Natural killer cell (primary cell): ENCODE data around the gene OR8D1. TPM values are rescaled to one million over a fixed set of nuclear protein-coding genes. Genes with fewer than 3 reads are reported as not detected.

Experiments used
- ATAC-seq, 3 donors: fragments of 150-1000 bp in 2 of 3; fragments of 200-7000 bp in 1 of 3; cut with Tn5 transposase; 1 replicate in 1 of 3; 2 replicates in 2 of 3; pipeline ENCODE4 v1.10.0; 2021; ENCODE audit warnings: mild to moderate bottlenecking in 2 of 3, moderate library complexity in 2 of 3
- DNase-seq, 2 donors: peaks; one replicate each; pipeline versions ENCODE4 v3.0.0 to v3.0.0-alpha.2; 2013 to 2021; ENCODE audit warnings: mixed read lengths in 1 of 2
- H3K27ac ChIP-seq: one replicate; pipeline ENCODE4 v1.5.1; 2013; ENCODE audit warnings: mild to moderate bottlenecking, low read length
- H3K27me3 ChIP-seq: one replicate; pipeline ENCODE4 v1.6.1; 2013; ENCODE audit warnings: low read length; ENCODE audit not compliant: control insufficient read depth, insufficient read depth
- H3K36me3 ChIP-seq: one replicate; pipeline ENCODE4 v1.6.1; 2013; ENCODE audit warnings: low read length; ENCODE audit not compliant: control insufficient read depth, insufficient read depth
- H3K4me1 ChIP-seq: one replicate; pipeline ENCODE4 v1.6.1; 2013; ENCODE audit warnings: low read length; ENCODE audit not compliant: control insufficient read depth, insufficient read depth
- H3K4me3 ChIP-seq: one replicate; pipeline ENCODE4 v1.5.1; 2013; ENCODE audit warnings: low read length
- H3K9me3 ChIP-seq: one replicate; pipeline ENCODE4 v1.6.1; 2013; ENCODE audit warnings: low read length; ENCODE audit not compliant: control insufficient read depth, insufficient read depth
- H3K27ac Mint-ChIP-seq, 2 donors: one replicate each; pipeline ENCODE4 v1.8.0; 2022; ENCODE audit warnings: mild to moderate bottlenecking in 2 of 2, mixed read lengths in 2 of 2, moderate library complexity in 1 of 2
- H3K27me3 Mint-ChIP-seq, 2 donors: one replicate each; pipeline ENCODE4 v1.8.0; 2022; ENCODE audit warnings: low read depth in 2 of 2, mixed read lengths in 2 of 2
- H3K36me3 Mint-ChIP-seq: one replicate; pipeline ENCODE4 v1.8.0; 2022; ENCODE audit warnings: mixed read lengths
- H3K4me1 Mint-ChIP-seq, 2 donors: one replicate each; pipeline ENCODE4 v1.8.0; 2022; ENCODE audit warnings: mixed read lengths in 2 of 2
- H3K4me3 Mint-ChIP-seq: one replicate; pipeline ENCODE4 v1.8.0; 2022; ENCODE audit warnings: mild to moderate bottlenecking, moderate library complexity, mixed read lengths
- H3K9me3 Mint-ChIP-seq, 2 donors: one replicate each; pipeline ENCODE4 v1.8.0; 2022; ENCODE audit warnings: mixed read lengths in 2 of 2
- CTCF ChIP-seq: fragments of 200-600 bp; IDR thresholded peaks from one replicate; pipeline ENCODE4 v1.8.0; 2022; ENCODE audit warnings: antibody characterized with exemption
- whole genome bisulfite sequencing: methylation state at CpG from one replicate; pipeline ENCODE4 v1.1.7; 2013; ENCODE audit warnings: missing lambda C conversion rate; ENCODE audit not compliant: insufficient coverage; 5-methylcytosine and 5-hydroxymethylcytosine counted together
- intact Hi-C: fragments of 100-400 bp; cut with micrococcal nuclease; formaldehyde crosslinking; loops from one replicate; pipeline ENCODE4 v1.14.2; 2022
- total RNA-seq, 4 donors: library from RNA; stranded (reverse); fragments of 120-200 nt in 1 of 4; gene quantifications; one replicate each; pipeline versions ENCODE4 v1.2.3 to v1.2.4, GENCODE V29; 2013 to 2022

OR8D1 gene
- total RNA-seq, 3 donors from 2014 or later (not counting 1 experiment from before 2014, with no cell fraction given): not detected

GRCh38 chr11:124320097-124320496, 6.3 kb upstream of the OR8D1 start, which contains the start of gene OR8D2:
OR8D2 (minus strand) TSS chr11:124320197; CDS start chr11:124320197, 0 bp downstream.
- H3K4me3 ChIP-seq: no peak within 1 kb of the TSS
- no peak within 1 kb of the TSS for H3K4me3 Mint-ChIP-seq
- no peaks in the 10 kb centered on the region for H3K36me3 ChIP-seq
- intact Hi-C loops: no loop called here
- no peak within 1 kb of the TSS for H3K27ac Mint-ChIP-seq
- H3K27me3 ChIP-seq: no peaks in the 10 kb centered on the region
- H3K4me1 Mint-ChIP-seq: peaks cover 0 to 9% of the 10 kb centered on the region in 2 donors
- peaks cover 1% of the 10 kb centered on the region for H3K4me1 ChIP-seq
- H3K9me3 ChIP-seq: no peaks in the 10 kb centered on the region
- no peak for DNase-seq
- peaks cover 0 to 5% of the 10 kb centered on the region in 2 donors for H3K9me3 Mint-ChIP-seq
- no peak for TF ChIP-seq CTCF
- no peak for ATAC-seq
- peaks cover 6 to 16% of the 10 kb centered on the region in 2 donors for H3K27me3 Mint-ChIP-seq
- no peak within 1 kb of the TSS for H3K27ac ChIP-seq
- 82% methylated on average over 1 of the region's 1 CpG for WGBS
- H3K36me3 Mint-ChIP-seq: no peaks in the 10 kb centered on the region

DNA sequence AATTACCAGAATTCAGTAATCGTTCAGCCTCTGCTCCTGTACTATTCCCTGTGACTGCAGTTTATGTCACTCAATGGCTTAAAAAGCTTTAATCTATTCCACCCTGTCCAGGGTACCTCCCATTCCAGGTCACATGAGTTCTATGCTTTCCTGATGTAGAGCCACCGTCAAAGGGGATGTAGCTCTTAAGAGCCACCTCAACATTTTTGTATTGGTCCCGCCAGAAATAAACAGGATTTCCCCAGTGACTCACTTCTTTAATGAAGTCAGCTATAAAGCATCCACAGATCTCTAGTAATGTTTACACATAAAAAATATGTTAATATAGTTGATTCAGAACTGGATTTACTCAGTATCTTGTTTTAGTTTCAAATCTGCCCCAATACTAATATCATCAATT, 1.3 kb upstream of the OR8D1 start:
- 47% methylated on average over 3 of the region's 3 CpGs for WGBS
- Histone ChIP-seq H3K4me1 (no peaks in the 10 kb centered on the region), H3K36me3 (no peaks in the 10 kb centered on the region), H3K9me3 (no peaks in the 10 kb centered on the region), H3K27ac (no peak overlapping the region), H3K27me3 (no peaks in the 10 kb centered on the region), H3K4me3 (no peak overlapping the region)
- ATAC-seq (no peak), DNase-seq (no peak)
- no peak for TF ChIP-seq CTCF
- peaks cover 0 to 5% of the 10 kb centered on the region in 2 donors for H3K9me3 Mint-ChIP-seq
- H3K27me3 Mint-ChIP-seq: peaks cover 10 to 16% of the 10 kb centered on the region in 2 donors
- no peak overlapping the region for H3K4me3 Mint-ChIP-seq
- H3K27ac Mint-ChIP-seq: no peak overlapping the region
- no peaks in the 10 kb centered on the region for H3K36me3 Mint-ChIP-seq
- H3K4me1 Mint-ChIP-seq: no peaks in the 10 kb centered on the region
- intact Hi-C loops: no loop called here

DNA sequence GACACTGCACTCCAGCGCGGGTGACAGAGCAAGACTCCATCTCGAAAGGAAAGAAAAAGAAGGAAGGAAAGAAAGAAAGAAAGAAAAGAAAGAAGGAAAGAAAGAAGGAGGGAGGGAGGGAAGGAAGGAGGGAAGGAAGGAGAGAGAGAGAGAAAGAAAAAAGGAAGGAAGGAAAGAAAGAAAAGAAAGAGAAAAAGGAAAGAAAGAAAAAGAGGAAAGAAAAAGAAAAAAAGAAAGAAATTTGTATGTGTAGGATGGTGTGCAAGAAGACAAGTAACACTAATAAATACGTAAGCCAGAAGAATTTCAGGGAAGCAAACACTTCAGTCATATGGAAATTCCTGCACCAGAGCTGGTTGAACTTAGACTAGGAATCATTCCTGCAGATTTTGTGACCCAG, 618 bp downstream of the OR8D1 start:
- Mint-ChIP-seq H3K27ac (no peak overlapping the region), H3K4me1 (no peaks in the 10 kb centered on the region), H3K36me3 (no peaks in the 10 kb centered on the region), H3K27me3 (peaks cover 14 to 15% of the 10 kb centered on the region in 2 donors), H3K9me3 (peaks cover 0 to 2% of the 10 kb centered on the region in 2 donors), H3K4me3 (no peak overlapping the region)
- H3K27me3 ChIP-seq: no peaks in the 10 kb centered on the region
- no peaks in the 10 kb centered on the region for H3K9me3 ChIP-seq
- no peak for TF ChIP-seq CTCF
- intact Hi-C loops: no loop called here
- no peak for DNase-seq
- no peaks in the 10 kb centered on the region for H3K36me3 ChIP-seq
- no peak for ATAC-seq
- no peaks in the 10 kb centered on the region for H3K4me1 ChIP-seq
- H3K4me3 ChIP-seq: no peak overlapping the region
- 90% methylated on average over 4 of the region's 4 CpGs for WGBS
- H3K27ac ChIP-seq: no peak overlapping the region

- Mint-ChIP-seq H3K4me1 (no peaks in the 10 kb centered on the region), H3K27me3 (peaks cover 15 to 16% of the 10 kb centered on the region in 2 donors), H3K36me3 (no peaks in the 10 kb centered on the region), H3K4me3 (no peak overlapping the region), H3K9me3 (peaks cover 0 to 2% of the 10 kb centered on the region in 2 donors), H3K27ac (no peak overlapping the region)
- H3K9me3 ChIP-seq: no peaks in the 10 kb centered on the region
- DNase-seq (no peak), ATAC-seq (no peak)
- H3K27me3 ChIP-seq: no peaks in the 10 kb centered on the region
- H3K4me3 ChIP-seq: no peak overlapping the region
- TF ChIP-seq CTCF: no peak
- intact Hi-C loops: no loop called here
- no peaks in the 10 kb centered on the region for H3K4me1 ChIP-seq
- no peak overlapping the region for H3K27ac ChIP-seq
- no peaks in the 10 kb centered on the region for H3K36me3 ChIP-seq
These were observed 2.1 kb downstream of the OR8D1 start for GRCh38 chr11:124311670-124312069.
